ENCODE results near the gene NEIL1. TPM values are rescaled to one million over a fixed set of nuclear protein-coding genes. Genes with fewer than 3 reads are reported as not detected.

Gene NEIL1
- total RNA-seq, 1 donor from 2014 or later: 34.0 TPM

DNA sequence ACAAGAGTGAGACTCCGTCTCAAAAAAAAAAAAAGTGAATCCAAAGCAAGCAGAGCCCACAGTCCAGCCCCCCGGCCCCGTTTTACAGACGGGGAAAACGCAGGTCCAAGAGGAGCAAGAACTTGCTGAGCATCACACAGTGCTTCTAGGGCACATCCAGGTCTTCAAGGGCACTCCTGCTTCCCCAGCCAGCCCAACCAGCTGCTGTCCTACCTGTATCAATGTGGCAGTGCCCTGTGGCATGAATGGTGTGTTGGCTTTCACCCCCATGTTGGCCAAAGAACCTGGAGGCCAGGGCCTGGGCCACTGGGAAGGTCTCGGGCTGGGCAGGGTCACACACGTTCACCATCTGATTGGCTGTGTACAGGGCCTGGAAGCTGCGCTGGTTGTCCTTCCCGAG, 16.9 kb downstream of the NEIL1 start:
- H3K27me3 Mint-ChIP-seq (ENCODE audit: unreplicated experiment): no peaks in the 10 kb centered on the region
- peaks cover 7% of the 10 kb centered on the region for H3K4me1 Mint-ChIP-seq (ENCODE audit: unreplicated experiment)
- H3K9me3 Mint-ChIP-seq (ENCODE audit: unreplicated experiment): no peaks in the 10 kb centered on the region
- H3K36me3 Mint-ChIP-seq (ENCODE audit: unreplicated experiment): peaks cover 16% of the 10 kb centered on the region
- TF ChIP-seq CTCF (IDR thresholded peaks at IDR 0.05): no peak
- DNase-seq (ENCODE audit: extremely low spot score, unreplicated experiment): no peak
- H3K4me3 Mint-ChIP-seq (ENCODE audit: unreplicated experiment): no peak overlapping the region
- no peak overlapping the region for H3K27ac Mint-ChIP-seq (ENCODE audit: unreplicated experiment)

DNA sequence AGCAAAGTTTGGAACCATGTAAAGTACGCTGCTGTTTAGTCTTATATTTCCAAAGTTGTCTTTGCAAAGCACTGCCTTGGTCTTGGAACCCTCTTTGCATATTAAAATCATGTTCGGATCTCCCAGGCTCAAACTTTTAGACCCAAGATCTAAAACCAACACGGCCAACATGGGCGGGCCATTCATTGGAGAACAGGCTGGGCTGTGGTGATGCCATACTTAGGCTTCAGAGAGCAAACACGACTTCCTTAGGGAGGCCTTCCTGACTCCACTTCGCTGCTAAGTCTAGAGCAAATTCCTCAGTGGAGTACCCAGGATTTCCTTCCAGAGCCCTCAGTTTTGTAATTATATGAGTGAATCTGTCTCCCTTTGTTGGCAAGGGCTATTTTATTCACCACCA, 18.0 kb downstream of the NEIL1 start:
- no peak overlapping the region for H3K27ac Mint-ChIP-seq (ENCODE audit: unreplicated experiment)
- peaks cover 17% of the 10 kb centered on the region for H3K4me1 Mint-ChIP-seq (ENCODE audit: unreplicated experiment)
- H3K4me3 Mint-ChIP-seq (ENCODE audit: unreplicated experiment): no peak overlapping the region
- H3K9me3 Mint-ChIP-seq (ENCODE audit: unreplicated experiment): no peaks in the 10 kb centered on the region
- TF ChIP-seq CTCF (IDR thresholded peaks at IDR 0.05): no peak
- DNase-seq (ENCODE audit: extremely low spot score, unreplicated experiment): no peak
- H3K27me3 Mint-ChIP-seq (ENCODE audit: unreplicated experiment): no peaks in the 10 kb centered on the region
- peaks cover 16% of the 10 kb centered on the region for H3K36me3 Mint-ChIP-seq (ENCODE audit: unreplicated experiment)

DNA sequence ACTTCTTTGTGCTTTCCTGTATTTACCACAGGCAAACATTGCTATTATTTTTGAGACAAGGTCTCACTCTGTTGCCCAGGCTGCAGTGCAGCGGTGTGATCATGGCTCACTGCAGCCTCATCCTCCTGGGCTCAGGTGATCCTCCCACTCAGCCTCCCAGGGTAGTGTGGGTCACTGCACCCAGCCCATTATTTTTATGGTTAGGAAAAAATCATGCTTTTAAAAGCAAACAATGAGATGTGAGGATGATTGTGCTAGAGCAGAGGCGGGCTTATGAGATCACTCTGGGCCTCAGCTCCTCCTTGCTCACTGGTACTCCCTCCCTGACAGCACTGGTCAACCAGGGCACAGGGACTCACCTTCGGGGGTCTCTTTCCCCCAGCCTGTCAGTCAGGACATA, 19.3 kb downstream of the NEIL1 start:
- H3K27ac Mint-ChIP-seq (ENCODE audit: unreplicated experiment): no peak overlapping the region
- TF ChIP-seq CTCF (IDR thresholded peaks at IDR 0.05): no peak
- H3K9me3 Mint-ChIP-seq (ENCODE audit: unreplicated experiment): no peaks in the 10 kb centered on the region
- H3K4me3 Mint-ChIP-seq (ENCODE audit: unreplicated experiment): no peak overlapping the region
- peaks cover 19% of the 10 kb centered on the region for H3K4me1 Mint-ChIP-seq (ENCODE audit: unreplicated experiment)
- no peaks in the 10 kb centered on the region for H3K27me3 Mint-ChIP-seq (ENCODE audit: unreplicated experiment)
- H3K36me3 Mint-ChIP-seq (ENCODE audit: unreplicated experiment): peaks cover 19% of the 10 kb centered on the region
- DNase-seq (ENCODE audit: extremely low spot score, unreplicated experiment): no peak

DNA sequence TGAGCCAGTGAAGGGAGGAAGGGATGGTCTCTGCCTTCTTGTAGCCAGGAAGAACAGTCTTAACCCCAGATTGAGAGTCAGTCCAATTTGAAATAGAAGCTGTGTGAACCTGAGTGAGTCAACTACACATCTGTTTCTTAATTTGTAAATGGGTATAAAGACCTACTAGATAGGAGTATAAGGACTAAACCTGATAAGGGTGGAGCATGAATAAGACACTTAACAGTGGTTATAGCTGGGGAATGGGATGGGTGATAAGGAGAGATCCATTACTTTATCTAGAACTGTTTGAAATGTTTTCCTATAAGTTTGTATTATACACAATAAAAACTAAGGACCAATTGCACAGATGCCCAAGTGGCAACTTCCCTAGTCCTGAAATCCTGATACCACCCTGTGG, 20.2 kb downstream of the NEIL1 start:
- peaks cover 19% of the 10 kb centered on the region for H3K36me3 Mint-ChIP-seq (ENCODE audit: unreplicated experiment)
- no peak for TF ChIP-seq CTCF (IDR thresholded peaks at IDR 0.05)
- H3K4me3 Mint-ChIP-seq (ENCODE audit: unreplicated experiment): no peak overlapping the region
- peak overlapping the region; percentile 6 for H3K27ac Mint-ChIP-seq (ENCODE audit: unreplicated experiment)
- peaks cover 19% of the 10 kb centered on the region for H3K4me1 Mint-ChIP-seq (ENCODE audit: unreplicated experiment)
- no peaks in the 10 kb centered on the region for H3K9me3 Mint-ChIP-seq (ENCODE audit: unreplicated experiment)
- H3K27me3 Mint-ChIP-seq (ENCODE audit: unreplicated experiment): no peaks in the 10 kb centered on the region
- DNase-seq (ENCODE audit: extremely low spot score, unreplicated experiment): no peak

GRCh38 chr15:75367406-75367912, 20.6 kb downstream of the NEIL1 start:
- no peaks in the 10 kb centered on the region for H3K9me3 Mint-ChIP-seq (ENCODE audit: unreplicated experiment)
- peaks cover 19% of the 10 kb centered on the region for H3K4me1 Mint-ChIP-seq (ENCODE audit: unreplicated experiment)
- peak overlapping the region; percentile 89 for H3K4me3 Mint-ChIP-seq (ENCODE audit: unreplicated experiment)
- peak overlapping the region; percentile 66 for H3K27ac Mint-ChIP-seq (ENCODE audit: unreplicated experiment)
- no peaks in the 10 kb centered on the region for H3K27me3 Mint-ChIP-seq (ENCODE audit: unreplicated experiment)
- DNase-seq (ENCODE audit: extremely low spot score, unreplicated experiment): no peak
- H3K36me3 Mint-ChIP-seq (ENCODE audit: unreplicated experiment): peaks cover 19% of the 10 kb centered on the region
- TF ChIP-seq CTCF (IDR thresholded peaks at IDR 0.05): no peak

Data from osteocyte (in vitro differentiated cells).